ENCODE data around the gene ADPRM. TPM values are rescaled to one million over a fixed set of nuclear protein-coding genes. Genes with fewer than 3 reads are reported as not detected.

ADPRM gene
- total RNA-seq, 4 donors from 2014 or later: 7.7 to 12.5 (median 9.7) TPM

GRCh38 chr17:10698096-10698818, 863 bp downstream of the ADPRM start:
- ATAC-seq (ENCODE audit: low FRiP score) (no peak), DNase-seq (ENCODE audit: low spot score) (no peak)

GRCh38 chr17:10699856-10700255, 2.5 kb downstream of the ADPRM start:
- DNase-seq (ENCODE audit: low spot score) (no peak), ATAC-seq (ENCODE audit: low FRiP score) (no peak)
- no peak for TF ChIP-seq CTCF (IDR thresholded peaks at IDR 0.05)

More at GRCh38 chr17:10698096-10698818, 863 bp downstream of the ADPRM start:
- no peak for TF ChIP-seq CTCF (IDR thresholded peaks at IDR 0.05)

- DNase-seq (ENCODE audit: low spot score) (no peak), ATAC-seq (ENCODE audit: low FRiP score) (no peak)
- no peak for TF ChIP-seq CTCF (IDR thresholded peaks at IDR 0.05)
Measured at GRCh38 chr17:10702574-10702973, 5.2 kb downstream of the ADPRM start.

GRCh38 chr17:10705727-10706126, 8.3 kb downstream of the ADPRM start:
- no peak for TF ChIP-seq CTCF (IDR thresholded peaks at IDR 0.05)
- no peak for ATAC-seq (ENCODE audit: low FRiP score)
- DNase-seq (ENCODE audit: low spot score): no peak

- no peak for ATAC-seq (ENCODE audit: low FRiP score)
- no peak for TF ChIP-seq CTCF (IDR thresholded peaks at IDR 0.05)
- DNase-seq (ENCODE audit: low spot score): no peak
Measured at GRCh38 chr17:10713318-10713717, 15.9 kb downstream of the ADPRM start.

GRCh38 chr17:10716218-10716617, 18.8 kb downstream of the ADPRM start:
- no peak for DNase-seq (ENCODE audit: low spot score)
- ATAC-seq (ENCODE audit: low FRiP score): no peak
- TF ChIP-seq CTCF (IDR thresholded peaks at IDR 0.05): no peak

GRCh38 chr17:10718547-10718946, 21.2 kb downstream of the ADPRM start:
- TF ChIP-seq CTCF (IDR thresholded peaks at IDR 0.05): no peak
- ATAC-seq (ENCODE audit: low FRiP score): no peak
- no peak for DNase-seq (ENCODE audit: low spot score)
